H1 (cell line): Measurements from ENCODE around the gene ADRA2C. TPM values are rescaled to one million over a fixed set of nuclear protein-coding genes. Genes with fewer than 3 reads are reported as not detected.

Experiments used
- CTCF ChIA-PET: fragments of 300-600 bp; sonication (Branson Sonifier 250); formaldehyde crosslinking; loops from one replicate; lab custom pipeline; 2021; ENCODE audit not compliant: partially characterized antibody; lab: Charles Lee
- POLR2A ChIA-PET: fragments of 300-600 bp; sonication (Branson Sonifier 250); formaldehyde crosslinking; loops from one replicate; lab custom pipeline; 2021; ENCODE audit warnings: inconsistent platforms; ENCODE audit not compliant: partially characterized antibody; lab: Charles Lee
- DNase-seq, 2 experiments: peaks; one replicate each; pipeline versions ENCODE4 v3.0.0 to v3.0.0-alpha.2; 2010 to 2022; ENCODE audit warnings: low spot score in 2 of 2, low read depth in 1 of 2, mixed read lengths in 1 of 2
- FAIRE-seq: peaks from 2 replicates; lab custom pipeline; 2011; peaks lifted over from hg19 to GRCh38; lab: Jason Lieb, UNC
- H2AFZ ChIP-seq: 2 replicates; pipeline ENCODE4 v1.8.1; 2012; ENCODE audit warnings: low read length, inconsistent platforms
- H2AK5ac ChIP-seq: 2 replicates; pipeline ENCODE4 v1.6.1; 2013; ENCODE audit warnings: low read depth, low read length
- H2BK120ac ChIP-seq: replicated peaks from 2 replicates; pipeline ENCODE3; 2013; ENCODE audit warnings: low read depth, low read length, inconsistent platforms
- H2BK12ac ChIP-seq: 2 replicates; pipeline ENCODE4 v1.6.1; 2013; ENCODE audit warnings: low read depth, low read length
- H2BK15ac ChIP-seq: 2 replicates; pipeline ENCODE4 v1.6.1; 2013; ENCODE audit warnings: low read length
- H2BK20ac ChIP-seq: 2 replicates; pipeline ENCODE4 v1.6.1; 2013; ENCODE audit warnings: low read length
- H2BK5ac ChIP-seq: 2 replicates; pipeline ENCODE4 v1.6.1; 2013; ENCODE audit warnings: low read depth, low read length
- H3K14ac ChIP-seq: 2 replicates; pipeline ENCODE4 v1.6.1; 2013; ENCODE audit warnings: inconsistent platforms; ENCODE audit not compliant: insufficient read length
- H3K18ac ChIP-seq: 2 replicates; pipeline ENCODE4 v1.6.1; 2013; ENCODE audit warnings: low read length; ENCODE audit errors: extremely low read depth
- H3K23ac ChIP-seq: 2 replicates; pipeline ENCODE4 v1.6.1; 2013; ENCODE audit warnings: inconsistent platforms; ENCODE audit not compliant: insufficient read length
- H3K23me2 ChIP-seq: 2 replicates; pipeline ENCODE4 v1.6.1; 2013; ENCODE audit warnings: low read depth, low read length
- H3K27ac ChIP-seq: 2 replicates; pipeline ENCODE4 v1.6.1; 2011; ENCODE audit warnings: low read depth, low read length, inconsistent platforms
- H3K27me3 ChIP-seq, 4 experiments: replicated peaks in 1 of 4; 1 replicate in 1 of 4; 2 replicates in 3 of 4; pipeline versions ENCODE4 v1.6.1 to v1.8.1; 2011 to 2013; ENCODE audit warnings: low read length in 3 of 4, mild to moderate bottlenecking in 3 of 4, inconsistent platforms in 2 of 4, mixed read lengths in 2 of 4, moderate library complexity in 1 of 4; ENCODE audit not compliant: control insufficient read depth in 3 of 4, insufficient read depth in 3 of 4; ENCODE audit errors: extremely low read depth in 1 of 4
- H3K36me3 ChIP-seq, 4 experiments: 2 replicates each; pipeline versions ENCODE4 v1.6.1 to v1.8.1; 2011 to 2013; ENCODE audit warnings: mild to moderate bottlenecking in 4 of 4, low read length in 3 of 4, moderate library complexity in 2 of 4, control low read depth in 1 of 4, inconsistent platforms in 1 of 4; ENCODE audit not compliant: insufficient read depth in 4 of 4, control insufficient read depth in 2 of 4
- H3K4ac ChIP-seq: replicated peaks from 2 replicates; pipeline ENCODE3; 2013; ENCODE audit warnings: low read length, low read depth, mixed read lengths, inconsistent platforms; ENCODE audit not compliant: insufficient read length
- H3K4me1 ChIP-seq, 4 experiments: replicated peaks in 1 of 4; 1 replicate in 1 of 4; 2 replicates in 3 of 4; pipeline versions ENCODE4 v1.6.1 to v1.8.1; 2011 to 2013; ENCODE audit warnings: low read length in 3 of 4, inconsistent platforms in 2 of 4, mixed read lengths in 1 of 4; ENCODE audit not compliant: insufficient read depth in 4 of 4, control insufficient read depth in 3 of 4
- H3K4me2 ChIP-seq, 2 experiments: 2 replicates each; pipeline versions ENCODE4 v1.6.1 to v1.8.1; 2011 to 2013; ENCODE audit warnings: low read depth in 2 of 2, low read length in 2 of 2, control low read depth in 1 of 2, inconsistent platforms in 1 of 2, mild to moderate bottlenecking in 1 of 2; ENCODE audit not compliant: insufficient read depth in 1 of 2
- H3K4me3 ChIP-seq, 4 experiments: fragments of 200-600, 300-600 bp in 1 of 4; sonication (generic), shearing (Covaris generic), sonication (Bioruptor Twin) in 1 of 4; 2 replicates each; pipeline versions ENCODE4 v1.5.1 to v1.8.1; 2011 to 2016; ENCODE audit warnings: low read length in 4 of 4, low read depth in 3 of 4, control low read depth in 2 of 4, inconsistent platforms in 2 of 4, mild to moderate bottlenecking in 2 of 4, mixed read lengths in 1 of 4, moderate library complexity in 1 of 4; ENCODE audit not compliant: insufficient read depth in 2 of 4; ENCODE audit errors: extremely low read depth in 1 of 4
- H3K56ac ChIP-seq: replicated peaks from 2 replicates; pipeline ENCODE3; 2013; ENCODE audit warnings: low read depth, mild to moderate bottlenecking, mixed read lengths, low read length, inconsistent platforms; ENCODE audit not compliant: insufficient read length
- H3K79me1 ChIP-seq: 2 replicates; pipeline ENCODE4 v1.6.1; 2013; ENCODE audit warnings: low read depth, low read length, control low read depth
- H3K79me2 ChIP-seq, 2 experiments: 2 replicates each; pipeline versions ENCODE4 v1.6.1 to v1.8.1; 2012 to 2013; ENCODE audit warnings: low read length in 2 of 2, mild to moderate bottlenecking in 2 of 2, inconsistent platforms in 1 of 2; ENCODE audit not compliant: insufficient read depth in 2 of 2, control insufficient read depth in 1 of 2
- H3K9ac ChIP-seq, 4 experiments: replicated peaks in 1 of 4; 1 replicate in 1 of 4; 2 replicates in 3 of 4; pipeline versions ENCODE4 v1.6.1 to v1.8.1; 2011 to 2013; ENCODE audit warnings: low read depth in 3 of 4, low read length in 3 of 4, control low read depth in 2 of 4, mild to moderate bottlenecking in 2 of 4, moderate library complexity in 2 of 4, inconsistent platforms in 1 of 4; ENCODE audit errors: extremely low read depth in 1 of 4
- H3K9me3 ChIP-seq, 2 experiments: 2 replicates each; pipeline versions ENCODE4 v1.6.1 to v1.8.1; 2012 to 2013; ENCODE audit warnings: mild to moderate bottlenecking in 2 of 2, moderate library complexity in 2 of 2, control low read depth in 1 of 2, inconsistent platforms in 1 of 2, low read depth in 1 of 2, low read length in 1 of 2, mixed read lengths in 1 of 2; ENCODE audit not compliant: insufficient read depth in 2 of 2
- H4K20me1 ChIP-seq, 2 experiments: replicated peaks in 1 of 2; 2 replicates each; pipeline versions ENCODE3 to v1.8.1; 2011 to 2013; ENCODE audit warnings: inconsistent platforms in 2 of 2, low read length in 2 of 2, mild to moderate bottlenecking in 1 of 2; ENCODE audit not compliant: insufficient read depth in 2 of 2, control insufficient read depth in 1 of 2
- H4K5ac ChIP-seq: 2 replicates; pipeline ENCODE4 v1.6.1; 2013; ENCODE audit warnings: low read length, low read depth, mixed read lengths, inconsistent platforms; ENCODE audit not compliant: insufficient read length
- H4K8ac ChIP-seq: 2 replicates; pipeline ENCODE4 v1.8.0; 2013; ENCODE audit warnings: mild to moderate bottlenecking, moderate library complexity, low read length, inconsistent platforms; ENCODE audit not compliant: insufficient read depth; ENCODE audit errors: extremely low read depth
- H4K91ac ChIP-seq: replicated peaks from 2 replicates; pipeline ENCODE3; 2013; ENCODE audit warnings: low read length, mixed read lengths, inconsistent platforms; ENCODE audit not compliant: insufficient read length
- ASH2L ChIP-seq: fragments of 200-600, 300-600 bp; sonication (generic); IDR thresholded peaks from one replicate; pipeline ENCODE4 v1.7.1; 2017; ENCODE audit warnings: low read length
- FOSL1 ChIP-seq: IDR thresholded peaks from 2 replicates; pipeline ENCODE4 v1.6.1; 2011; ENCODE audit warnings: mild to moderate bottlenecking, low read depth, low read length, moderate library complexity; ENCODE audit not compliant: insufficient read depth
- KDM4A ChIP-seq: IDR thresholded peaks from one replicate; pipeline ENCODE4 v1.7.1; 2012; ENCODE audit warnings: low read depth, mild to moderate bottlenecking, moderate library complexity, low read length, inconsistent platforms; ENCODE audit not compliant: severe bottlenecking
- MAFK ChIP-seq: IDR thresholded peaks from 2 replicates; pipeline ENCODE4 v1.6.1; 2012; ENCODE audit warnings: low read depth, mild to moderate bottlenecking, improper control_type of control experiment, low read length
- RBBP5 ChIP-seq: IDR thresholded peaks from 2 replicates; pipeline ENCODE4 v1.7.1; 2012; ENCODE audit warnings: low read depth, mild to moderate bottlenecking, inconsistent platforms, low read length, moderate library complexity, borderline replicate concordance
- SIRT6 ChIP-seq: IDR thresholded peaks from one replicate; pipeline ENCODE4 v1.7.1; 2012; ENCODE audit warnings: low read length, inconsistent platforms
- TAF7 ChIP-seq: optimal IDR thresholded peaks from 2 replicates; pipeline ENCODE3; 2011; ENCODE audit warnings: low read depth, mild to moderate bottlenecking, inconsistent platforms, low read length, moderate library complexity, borderline replicate concordance
- WGBS, 2 experiments: shearing (Covaris generic) in 1 of 2; methylation state at CpG; one replicate each; pipeline versions ENCODE4 v1.1.6 to v1.1.7; 2013 to 2015; ENCODE audit warnings: low lambda C conversion rate in 2 of 2, mixed read lengths in 2 of 2, inconsistent platforms in 1 of 2, low coverage in 1 of 2, missing lambda C conversion rate in 1 of 2; ENCODE audit not compliant: insufficient replicate concordance in 2 of 2, insufficient coverage in 1 of 2, insufficient read length in 1 of 2; ENCODE audit errors: extremely low coverage in 1 of 2, missing lambda C conversion rate in 1 of 2; 5-methylcytosine and 5-hydroxymethylcytosine counted together
- polyA plus RNA-seq, 7 experiments: library from polyadenylated mRNA; depleted of rRNA in 3 of 7; stranded (reverse) in 5 of 7; unstranded in 2 of 7; fragments of >200 nt in 5 of 7; fragments of 200-250 nt in 2 of 7; gene quantifications; 1 replicate in 5 of 7; 2 replicates in 1 of 7; 4 replicates in 1 of 7; pipeline versions ENCODE4 v1.2.1 to v1.2.3, GENCODE V29; 2011 to 2013; ENCODE audit warnings: missing spikeins in 2 of 7, mixed read lengths in 2 of 7
- total RNA-seq: library from RNA; stranded (reverse); fragmentation: NEBNext Ultra II Directional; extraction: Animal tissue kit (Norgen Biotek cat#: 25700); gene quantifications from 2 replicates; pipeline ENCODE4 v1.2.1, GENCODE V29; 2021
- TF ChIP-seq, protein P1 (sequence below), 3 experiments: IDR thresholded peaks; 1 replicate in 2 of 3; 2 replicates in 1 of 3; pipeline versions ENCODE4 v1.5.1 to v1.6.1; 2011; ENCODE audit warnings: low read length in 3 of 3, mild to moderate bottlenecking in 3 of 3, inconsistent platforms in 2 of 3, low read depth in 1 of 3, moderate library complexity in 1 of 3; ENCODE audit not compliant: insufficient read depth in 1 of 3; ENCODE audit errors: control extremely low read depth in 1 of 3

ADRA2C gene
- total and polyA plus RNA-seq, 2 of the 8 experiments (the other 6 are each of a cell fraction or from before 2014, with no cell fraction given): 14.6 to 14.8 TPM

DNA sequence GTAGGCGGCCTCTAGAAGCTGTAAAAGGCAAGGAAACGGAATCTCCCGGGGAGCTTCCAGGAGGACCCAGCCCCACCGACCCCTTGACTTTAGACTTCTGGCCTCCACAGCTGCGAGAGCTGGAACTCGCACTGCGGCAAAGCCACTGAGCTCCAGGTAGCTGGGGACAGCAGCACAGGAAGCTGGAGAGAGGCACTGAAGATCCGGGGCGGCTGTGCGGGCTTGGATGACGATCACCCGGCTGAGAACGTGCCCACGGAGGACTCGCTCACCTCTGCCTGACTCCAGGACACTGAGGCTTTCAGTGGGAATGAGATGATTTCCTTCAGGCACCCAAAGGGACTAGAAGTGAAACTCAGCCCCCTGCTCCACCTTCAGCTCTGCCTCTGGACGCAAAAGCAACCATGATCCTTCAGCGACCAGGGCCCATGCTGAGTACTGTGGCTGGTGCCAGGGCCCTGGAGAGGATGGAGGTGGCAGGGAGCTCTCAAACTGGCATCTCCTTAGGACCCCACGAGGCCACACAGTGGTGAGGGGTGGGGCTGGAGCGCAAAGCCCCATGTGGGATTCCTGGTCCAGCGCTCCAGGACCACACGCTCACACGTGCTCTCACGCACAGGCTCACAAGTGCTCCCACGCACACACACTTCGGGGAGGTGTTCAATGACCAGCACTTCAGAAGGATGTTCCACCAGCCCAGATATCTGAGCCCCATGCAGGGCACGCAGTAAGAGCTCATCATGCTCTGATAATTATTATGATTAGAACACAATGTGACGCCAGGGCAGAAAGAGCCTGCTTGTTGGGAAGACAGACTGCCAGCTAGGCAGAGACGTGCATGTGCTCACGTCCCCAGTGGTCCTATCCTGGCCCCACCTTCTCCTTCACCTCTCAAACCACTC is 47.2 kb downstream of the ADRA2C start:
- no peak overlapping the region for H2AK5ac ChIP-seq
- H2BK15ac ChIP-seq: no peak overlapping the region
- peaks cover 3 to 6% of the 10 kb centered on the region in 2 experiments; a peak in 2 of 4 replicates for H3K9me3 ChIP-seq
- peak overlapping the region; percentile 26; the same call in 1 of the 2 replicates for H2BK5ac ChIP-seq
- H3K18ac ChIP-seq: no peak overlapping the region
- H2BK12ac ChIP-seq: no peak overlapping the region
- no peak overlapping the region for H3K4ac ChIP-seq
- no peaks in the 10 kb centered on the region for H3K79me2 ChIP-seq
- ChIA-PET POLR2A (no interaction called here), CTCF (interaction anchor here (0.7 to 2.4 kb wide), 7 partner anchors 17 to 67 kb away, joined by 3 to 8 read pairs (median 3); no protein-coding TSS in a partner anchor)
- H3K9ac ChIP-seq: no peak overlapping the region
- H3K27me3 ChIP-seq: peaks cover 0 to 2% (median 0%) of the 10 kb centered on the region in 4 experiments; a peak in 1 of 7 replicates
- no peaks in the 10 kb centered on the region for H3K79me1 ChIP-seq
- H2AFZ ChIP-seq: no peak overlapping the region
- H2BK120ac ChIP-seq: no peak overlapping the region
- no peak overlapping the region for H3K23ac ChIP-seq
- no peaks in the 10 kb centered on the region for H3K4me1 ChIP-seq
- 0 out of 2 replicates have a peak, but pooled peaks cover 3% of the 10 kb centered on the region for H3K23me2 ChIP-seq
- DNase-seq (no peak), FAIRE-seq (no peak)
- TF ChIP-seq KDM4A: no peak
- TF ChIP-seq, protein P1, sequence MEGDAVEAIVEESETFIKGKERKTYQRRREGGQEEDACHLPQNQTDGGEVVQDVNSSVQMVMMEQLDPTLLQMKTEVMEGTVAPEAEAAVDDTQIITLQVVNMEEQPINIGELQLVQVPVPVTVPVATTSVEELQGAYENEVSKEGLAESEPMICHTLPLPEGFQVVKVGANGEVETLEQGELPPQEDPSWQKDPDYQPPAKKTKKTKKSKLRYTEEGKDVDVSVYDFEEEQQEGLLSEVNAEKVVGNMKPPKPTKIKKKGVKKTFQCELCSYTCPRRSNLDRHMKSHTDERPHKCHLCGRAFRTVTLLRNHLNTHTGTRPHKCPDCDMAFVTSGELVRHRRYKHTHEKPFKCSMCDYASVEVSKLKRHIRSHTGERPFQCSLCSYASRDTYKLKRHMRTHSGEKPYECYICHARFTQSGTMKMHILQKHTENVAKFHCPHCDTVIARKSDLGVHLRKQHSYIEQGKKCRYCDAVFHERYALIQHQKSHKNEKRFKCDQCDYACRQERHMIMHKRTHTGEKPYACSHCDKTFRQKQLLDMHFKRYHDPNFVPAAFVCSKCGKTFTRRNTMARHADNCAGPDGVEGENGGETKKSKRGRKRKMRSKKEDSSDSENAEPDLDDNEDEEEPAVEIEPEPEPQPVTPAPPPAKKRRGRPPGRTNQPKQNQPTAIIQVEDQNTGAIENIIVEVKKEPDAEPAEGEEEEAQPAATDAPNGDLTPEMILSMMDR (IDR thresholded peaks at IDR 0.05; ENCODE audit: control extremely low read depth in 1 of 3, insufficient read depth in 1 of 3, low read depth in 1 of 3, low read length in 3 of 3): no peak
- no peak for TF ChIP-seq MAFK
- no peak for TF ChIP-seq SIRT6
- TF ChIP-seq TAF7: no peak
- TF ChIP-seq ASH2L: no peak
- no peak for TF ChIP-seq RBBP5
- TF ChIP-seq FOSL1: no peak
- H4K8ac ChIP-seq: no peak overlapping the region
- no peaks in the 10 kb centered on the region for H4K20me1 ChIP-seq
- H4K5ac ChIP-seq: no peak overlapping the region
- H3K36me3 ChIP-seq: no peaks in the 10 kb centered on the region
- no peak overlapping the region for H3K4me3 ChIP-seq
- H3K27ac ChIP-seq: no peak overlapping the region
- H3K4me2 ChIP-seq: no peak overlapping the region
- H3K14ac ChIP-seq: no peak overlapping the region
- no peak overlapping the region for H3K56ac ChIP-seq
- no peak overlapping the region for H2BK20ac ChIP-seq
- WGBS, 2 experiments: 85% methylated on average over 27 of the region's 29 CpGs; no CpG with 5 or more reads in 1 of the 2 experiments
- no peak overlapping the region for H4K91ac ChIP-seq
